Neural progenitor cell (in vitro differentiated cells): ENCODE data around the gene TRPM3.

ENCODE experiments used
- CTCF ChIP-seq: fragments of 200-600 bp; sonication (generic); IDR thresholded peaks from 2 replicates; pipeline ENCODE4 v1.5.1; 2017; ENCODE audit warnings: antibody characterized with exemption, mild to moderate bottlenecking
- EZH2phosphoT487 ChIP-seq: fragments of 200-600 bp; sonication (generic); IDR thresholded peaks from 2 replicates; pipeline ENCODE4 v1.6.1; 2017; ENCODE audit warnings: antibody characterized with exemption

- TF ChIP-seq CTCF: no peak
- TF ChIP-seq EZH2phosphoT487: no peak
Observed at GRCh38 chr9:70789086-70789485, 332.3 kb downstream of the TRPM3 start.
